Parathyroid adenoma (tissue), 2 donors: ENCODE results near the gene LETM1.

Experiments used
- H2AFZ ChIP-seq: fragments of 300-600 bp; sonication (generic); one replicate; pipeline ENCODE4 v1.7.0; 2017; ENCODE audit warnings: antibody characterized with exemption, mild to moderate bottlenecking
- H3K27ac ChIP-seq: fragments of 300-600 bp; sonication (generic); one replicate; pipeline ENCODE4 v1.7.0; 2017
- H3K27me3 ChIP-seq: fragments of 300-600 bp; sonication (generic); one replicate; pipeline ENCODE4 v1.7.0; 2017; ENCODE audit warnings: low read length; ENCODE audit not compliant: control insufficient read depth, insufficient read depth
- H3K36me3 ChIP-seq: fragments of 300-600 bp; sonication (generic); one replicate; pipeline ENCODE4 v1.7.0; 2017; ENCODE audit warnings: low read length; ENCODE audit not compliant: control insufficient read depth, insufficient read depth
- H3K4me1 ChIP-seq: fragments of 300-600 bp; sonication (generic); one replicate; pipeline ENCODE4 v1.7.0; 2017; ENCODE audit warnings: control low read depth
- H3K4me2 ChIP-seq: fragments of 300-600 bp; sonication (generic); one replicate; pipeline ENCODE4 v1.7.0; 2017; ENCODE audit warnings: low read length
- H3K4me3 ChIP-seq: fragments of 300-600 bp; sonication (generic); one replicate; pipeline ENCODE4 v1.7.0; 2017; ENCODE audit warnings: low read depth, low read length
- H3K79me2 ChIP-seq: fragments of 300-600 bp; sonication (generic); one replicate; pipeline ENCODE4 v1.7.0; 2017; ENCODE audit warnings: control low read depth
- H3K9ac ChIP-seq: fragments of 300-600 bp; sonication (generic); one replicate; pipeline ENCODE4 v1.7.0; 2017; ENCODE audit warnings: mild to moderate bottlenecking
- H3K9me3 ChIP-seq: fragments of 300-600 bp; sonication (generic); one replicate; pipeline ENCODE4 v1.7.0; 2017; ENCODE audit warnings: low read length; ENCODE audit not compliant: control insufficient read depth
- CTCF ChIP-seq: fragments of 300-600 bp; sonication (generic); IDR thresholded peaks from one replicate; pipeline ENCODE4 v1.7.0; 2017; ENCODE audit warnings: antibody characterized with exemption, mild to moderate bottlenecking
- donor health status: primary hyperparathyroidism.

Gene LETM1

GRCh38 chr4:1793496-1793840 lies 62.5 kb downstream of the LETM1 start:
- Histone ChIP-seq H3K4me2 (peak overlapping the region; percentile 35), H3K4me1 (no peaks in the 10 kb centered on the region), H2AFZ (no peak overlapping the region), H3K79me2 (no peaks in the 10 kb centered on the region), H3K27ac (no peak overlapping the region), H3K9me3 (no peaks in the 10 kb centered on the region), H3K9ac (no peak overlapping the region), H3K4me3 (no peak overlapping the region), H3K27me3 (peaks cover 3% of the 10 kb centered on the region), H3K36me3 (no peaks in the 10 kb centered on the region)
- TF ChIP-seq CTCF = no peak

DNA sequence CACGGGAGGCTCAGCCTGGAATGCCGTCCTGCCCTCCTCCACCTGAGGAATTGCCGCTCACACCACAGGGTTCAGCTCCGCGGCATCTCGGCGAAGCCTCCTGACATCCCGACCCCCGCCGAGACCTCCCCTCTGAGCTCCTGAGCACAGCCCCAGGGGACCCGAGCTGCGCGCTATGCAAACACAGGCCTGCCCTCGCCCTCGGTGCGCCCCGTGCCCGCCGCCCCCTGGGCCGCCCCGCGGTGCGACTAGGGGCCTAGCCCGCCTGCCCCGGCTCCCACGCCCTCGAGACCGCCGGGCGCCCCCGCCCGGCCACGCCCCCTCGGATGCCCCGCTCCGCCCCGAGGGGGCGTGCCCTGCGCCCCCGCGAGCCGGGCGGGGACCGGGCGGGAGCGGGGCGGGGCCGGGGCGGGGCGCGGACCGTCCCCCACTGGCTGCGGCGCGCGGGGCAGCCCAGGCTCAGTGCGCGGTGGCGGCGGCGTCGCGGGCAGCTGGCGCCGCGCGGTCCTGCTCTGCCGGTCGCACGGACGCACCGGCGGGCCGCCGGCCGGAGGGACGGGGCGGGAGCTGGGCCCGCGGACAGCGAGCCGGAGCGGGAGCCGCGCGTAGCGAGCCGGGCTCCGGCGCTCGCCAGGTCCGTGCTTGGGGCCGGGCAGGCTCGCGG lies 63.0 kb downstream of the LETM1 start, which contains the start of gene FGFR3:
TSS of gene FGFR3 (plus strand) at position 462 of the 664 bp plus-strand sequence. CDS start 642 bp downstream, outside the sequence.
- H3K36me3 ChIP-seq = no peaks in the 10 kb centered on the region
- no peak within 1 kb of the TSS for H3K27ac ChIP-seq
- H3K4me2 ChIP-seq = peak within 1 kb of the TSS; percentile 38
- no peak within 1 kb of the TSS for H2AFZ ChIP-seq
- H3K27me3 ChIP-seq = peaks cover 3% of the 10 kb centered on the region
- H3K9ac ChIP-seq = no peak within 1 kb of the TSS
- H3K9me3 ChIP-seq = no peaks in the 10 kb centered on the region
- TF ChIP-seq CTCF = no peak
- no peaks in the 10 kb centered on the region for H3K4me1 ChIP-seq
- no peaks in the 10 kb centered on the region for H3K79me2 ChIP-seq
- H3K4me3 ChIP-seq = no peak within 1 kb of the TSS

DNA sequence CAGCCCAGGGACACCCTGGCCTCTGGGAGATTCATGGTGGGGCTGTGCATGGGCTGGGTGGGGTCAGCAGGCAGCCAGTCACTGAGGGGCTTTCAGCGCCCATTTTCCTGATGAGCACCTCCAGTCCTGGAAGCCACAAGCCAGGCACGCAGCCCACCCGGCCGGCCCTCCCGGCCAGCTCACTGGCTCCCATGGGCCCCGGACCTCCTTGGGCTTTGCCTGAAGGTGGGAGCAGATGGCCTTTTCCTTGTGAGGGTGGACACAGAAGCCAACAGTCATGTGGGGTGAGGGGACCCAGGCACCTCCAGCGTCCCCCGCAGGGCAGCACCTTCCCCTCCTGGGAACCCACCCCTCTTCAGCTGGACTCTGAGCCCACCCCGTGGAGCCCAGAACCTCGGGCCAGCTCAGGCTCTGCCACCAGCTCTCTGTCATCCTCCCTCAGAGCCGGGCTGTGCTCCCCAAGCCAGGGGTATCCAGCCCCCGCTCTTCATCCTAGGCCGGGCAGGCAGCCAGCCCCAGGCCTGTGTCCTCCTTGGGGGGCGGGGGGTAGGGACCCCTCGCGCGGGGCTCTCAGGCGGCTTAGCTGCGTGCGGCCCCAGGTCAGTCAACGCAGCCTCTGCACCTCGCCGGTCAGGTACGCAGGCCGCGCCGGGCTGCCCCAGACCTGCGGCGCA lies 63.7 kb downstream of the LETM1 start:
- Histone ChIP-seq H2AFZ (no peak overlapping the region), H3K4me1 (no peaks in the 10 kb centered on the region), H3K79me2 (no peaks in the 10 kb centered on the region), H3K27ac (no peak overlapping the region), H3K4me3 (no peak overlapping the region), H3K9me3 (no peaks in the 10 kb centered on the region), H3K9ac (no peak overlapping the region), H3K27me3 (peaks cover 3% of the 10 kb centered on the region), H3K4me2 (no peak overlapping the region), H3K36me3 (no peaks in the 10 kb centered on the region)
- TF ChIP-seq CTCF = no peak

DNA sequence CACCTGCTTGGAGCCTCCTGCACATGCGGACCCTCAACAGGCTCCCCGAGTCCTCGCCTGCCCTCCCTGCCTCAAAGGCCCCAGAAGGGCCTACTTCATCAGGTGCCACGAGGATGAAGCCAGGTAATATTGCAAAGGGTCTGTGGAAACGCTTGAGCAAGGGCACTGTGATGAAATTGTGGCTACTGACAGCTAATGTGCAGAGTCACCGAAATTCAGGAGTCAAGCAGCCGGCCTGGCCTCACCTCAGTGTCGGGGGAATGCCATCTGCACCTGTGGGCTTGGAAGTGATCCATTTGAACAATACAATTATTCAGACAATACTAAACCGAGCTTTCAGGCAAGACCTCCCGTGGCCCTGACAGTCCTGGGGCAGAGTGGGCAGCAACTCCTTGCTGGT lies 66.0 kb downstream of the LETM1 start:
- Histone ChIP-seq H3K4me3 (no peak overlapping the region), H3K9ac (no peak overlapping the region), H2AFZ (no peak overlapping the region), H3K4me2 (no peak overlapping the region), H3K9me3 (no peaks in the 10 kb centered on the region), H3K36me3 (no peaks in the 10 kb centered on the region), H3K27ac (no peak overlapping the region), H3K27me3 (peaks cover 3% of the 10 kb centered on the region), H3K79me2 (no peaks in the 10 kb centered on the region), H3K4me1 (no peaks in the 10 kb centered on the region)
- no peak for TF ChIP-seq CTCF

DNA sequence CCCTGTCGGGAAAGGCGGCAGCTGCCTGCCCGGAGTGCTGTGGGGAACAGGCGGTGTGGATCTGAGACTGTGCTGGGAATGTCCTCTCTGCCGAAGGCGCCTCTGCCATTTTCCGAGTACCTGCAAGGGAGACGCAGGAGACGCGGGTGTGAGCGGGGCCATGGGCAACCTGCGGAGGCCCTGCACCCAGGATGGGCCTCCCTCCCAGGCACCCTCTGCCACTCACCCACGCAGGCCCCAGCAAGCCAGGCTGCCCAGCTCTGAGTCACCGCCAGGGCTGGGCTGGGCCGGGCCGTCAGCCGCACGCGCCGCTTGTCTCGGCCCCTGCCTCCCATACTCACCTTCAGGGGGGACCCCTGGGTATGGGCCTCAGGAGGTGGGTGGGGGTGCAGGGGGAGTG lies 66.4 kb downstream of the LETM1 start:
- H3K9me3 ChIP-seq = no peaks in the 10 kb centered on the region
- no peak overlapping the region for H3K27ac ChIP-seq
- no peak for TF ChIP-seq CTCF
- H3K27me3 ChIP-seq = peaks cover 3% of the 10 kb centered on the region
- no peaks in the 10 kb centered on the region for H3K36me3 ChIP-seq
- H3K4me2 ChIP-seq = no peak overlapping the region
- H2AFZ ChIP-seq = no peak overlapping the region
- no peaks in the 10 kb centered on the region for H3K4me1 ChIP-seq
- H3K79me2 ChIP-seq = no peaks in the 10 kb centered on the region
- no peak overlapping the region for H3K9ac ChIP-seq
- no peak overlapping the region for H3K4me3 ChIP-seq
